NCI-H187 (cell line): ENCODE results near the gene BLACAT1.

Source experiments
- DNase-seq, 2 experiments: peaks; one replicate each; lab custom pipeline; 2025; lab: John Stamatoyannopoulos, UW

The BLACAT1 gene

DNA sequence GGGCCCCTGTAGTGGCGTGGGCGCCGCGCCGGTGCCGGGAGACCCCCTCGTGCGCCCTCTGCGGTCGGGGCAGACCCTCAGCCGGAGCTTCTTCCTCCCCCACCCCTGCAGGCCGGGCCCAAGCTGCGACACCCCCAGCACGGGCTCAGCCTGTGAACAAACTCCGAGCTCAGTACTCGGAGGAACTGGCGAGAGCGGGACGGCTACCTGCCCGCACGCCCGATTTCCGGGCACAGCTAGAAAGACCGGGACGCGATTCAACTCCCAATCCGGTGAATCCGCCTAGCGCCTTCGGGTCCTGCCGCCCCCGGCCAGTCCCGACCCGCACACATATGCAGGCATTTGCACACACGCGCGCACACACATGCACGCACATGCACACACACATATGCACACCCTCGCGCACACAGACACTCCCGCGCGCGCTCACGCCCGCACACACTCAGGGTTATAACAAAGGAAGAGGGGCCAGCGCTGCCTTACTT, 580 bp upstream of the BLACAT1 start:
- DNase-seq, result peak in 1 of 2 experiments; percentile 43

DNA sequence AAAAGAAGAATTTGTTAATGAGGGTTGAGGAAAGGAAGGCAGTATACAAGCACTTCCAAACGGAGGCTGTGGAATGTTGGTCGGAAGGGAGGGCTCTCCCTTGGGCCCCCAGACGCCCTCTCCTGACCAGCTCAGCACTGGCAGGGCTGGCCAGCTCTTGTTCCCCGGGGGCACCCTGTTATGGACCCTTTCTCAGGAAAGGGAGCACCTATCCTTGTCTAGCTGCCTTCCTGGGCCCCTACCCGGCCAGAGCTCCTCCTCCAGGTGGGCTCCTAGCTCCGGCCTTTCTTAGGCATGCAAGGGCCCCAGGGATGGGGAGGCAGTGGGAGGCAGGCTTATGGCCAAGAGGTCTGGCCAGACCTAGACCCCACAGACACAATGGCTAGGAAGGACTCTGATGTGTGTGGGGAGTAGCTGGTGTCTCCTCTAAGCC, 926 bp downstream of the BLACAT1 start:
- no peak for DNase-seq

DNA sequence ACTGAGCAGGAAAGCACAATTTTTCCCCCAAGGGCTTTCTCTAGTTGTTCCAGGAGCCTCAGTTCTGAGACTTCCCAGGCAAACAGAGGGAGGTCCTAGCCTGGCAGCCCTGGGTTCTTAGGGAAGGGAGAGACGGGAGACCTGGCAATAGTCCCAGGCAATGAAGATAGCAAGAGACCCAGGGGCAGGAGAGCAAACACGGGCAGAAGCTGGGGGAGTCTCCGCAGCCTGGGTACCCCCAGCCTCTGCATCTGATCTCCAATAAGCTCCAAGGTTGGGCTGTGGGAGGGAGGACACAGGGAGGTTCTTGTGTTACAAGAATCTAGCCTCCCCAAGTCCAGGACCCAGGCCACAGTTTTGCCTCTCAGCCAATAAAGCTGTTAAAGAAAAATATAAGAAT, 2.4 kb downstream of the BLACAT1 start:
- DNase-seq, result no peak

DNA sequence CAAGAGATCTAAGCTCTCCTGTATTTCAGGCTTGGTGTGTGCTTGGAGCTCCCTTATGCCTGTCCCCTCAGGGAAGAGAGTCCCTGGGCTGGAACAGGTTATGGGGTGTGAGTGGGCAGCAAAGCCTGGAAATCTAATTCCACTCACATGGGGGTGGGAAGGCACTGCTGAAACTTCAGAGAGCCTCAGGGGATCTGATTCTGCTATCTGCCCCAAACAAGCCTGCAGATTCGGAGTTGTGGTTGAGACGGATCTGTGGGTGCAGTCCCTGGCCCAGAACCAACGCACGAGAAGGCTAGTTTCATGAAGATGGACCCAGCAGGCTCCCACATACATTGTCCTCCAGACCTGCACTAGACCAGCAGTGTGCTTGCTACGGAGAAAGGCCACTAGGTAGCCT, 2.9 kb downstream of the BLACAT1 start:
- no peak for DNase-seq

DNA sequence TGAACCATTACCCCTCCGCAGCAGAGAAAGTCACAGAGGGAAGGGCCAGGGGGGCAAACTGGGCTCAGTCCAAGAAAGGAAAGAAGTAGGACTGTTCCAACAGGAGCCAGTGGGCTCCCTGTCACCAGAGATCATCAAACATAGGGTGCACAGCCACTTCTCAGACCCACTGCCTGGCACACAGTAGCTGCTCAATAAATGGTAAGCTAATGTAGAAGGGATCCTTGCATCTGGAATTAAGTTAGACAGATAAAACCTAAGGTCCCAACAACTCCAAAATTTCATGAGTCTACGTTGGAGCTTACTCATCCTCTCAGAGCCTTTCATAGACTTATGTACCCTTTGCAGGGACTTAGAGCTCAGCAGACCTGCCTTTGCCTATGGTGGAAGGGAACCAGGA, 3.5 kb downstream of the BLACAT1 start:
- no peak for DNase-seq

DNA sequence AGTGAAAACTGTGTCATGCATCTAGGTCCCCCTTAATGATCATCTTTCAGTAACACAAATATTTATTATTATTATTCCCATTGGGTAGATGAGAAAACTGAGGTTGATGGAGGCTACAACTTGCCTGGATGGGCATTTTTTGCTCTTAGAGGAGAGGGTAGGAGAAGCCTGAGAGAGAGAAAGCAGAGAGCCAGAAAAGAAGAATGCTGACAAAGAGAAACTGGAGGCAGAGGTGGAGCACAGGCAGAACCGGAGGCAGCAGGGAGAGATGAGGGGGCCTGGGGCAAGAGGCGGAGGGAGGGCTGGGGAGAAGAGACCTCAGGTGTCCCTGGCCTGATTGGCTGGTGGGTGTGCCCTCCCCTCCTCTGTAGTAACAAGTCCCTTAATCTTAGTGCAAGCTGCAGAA, 4.1 kb downstream of the BLACAT1 start:
- no peak for DNase-seq

DNA sequence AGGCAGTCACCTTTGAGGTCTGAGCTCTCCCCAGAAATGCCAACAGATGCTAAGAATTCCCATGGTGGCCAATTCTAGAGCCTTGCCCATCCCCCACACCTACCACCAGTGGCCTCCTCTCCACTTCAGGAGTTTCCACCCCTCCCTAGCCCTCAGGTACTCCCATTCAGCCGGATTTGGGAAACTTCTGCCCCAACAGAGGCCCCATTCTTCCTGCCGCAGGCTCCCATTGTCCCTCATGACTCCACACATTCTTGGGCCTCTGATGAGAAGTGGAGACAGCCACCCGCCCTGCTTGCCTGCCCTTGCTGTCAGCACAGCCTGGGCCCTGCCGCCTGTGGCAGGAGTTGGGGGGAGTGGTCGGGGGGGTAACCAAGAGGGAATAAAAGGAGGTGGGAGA, 4.6 kb downstream of the BLACAT1 start:
- no peak for DNase-seq

DNA sequence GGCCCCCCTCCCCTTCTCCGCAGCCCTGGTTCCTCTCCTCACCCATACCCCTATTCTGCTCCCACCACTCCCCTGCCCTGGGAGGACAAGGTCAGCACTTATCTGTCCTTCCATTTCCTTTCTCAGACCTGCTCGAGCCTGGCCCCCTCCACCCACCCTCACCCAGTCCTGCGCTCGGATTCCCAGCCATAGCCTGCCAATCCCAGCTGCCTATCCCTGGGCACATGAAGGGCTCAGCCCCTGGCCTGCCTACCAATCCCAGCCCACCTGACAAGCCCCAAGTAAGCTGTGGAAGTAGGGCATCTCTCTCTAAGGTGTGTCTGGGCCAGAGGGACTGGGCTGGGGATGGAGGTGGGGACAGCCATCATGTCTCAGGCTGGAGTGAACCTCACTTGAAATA, 5.4 kb downstream of the BLACAT1 start:
- DNase-seq, result no peak

DNA sequence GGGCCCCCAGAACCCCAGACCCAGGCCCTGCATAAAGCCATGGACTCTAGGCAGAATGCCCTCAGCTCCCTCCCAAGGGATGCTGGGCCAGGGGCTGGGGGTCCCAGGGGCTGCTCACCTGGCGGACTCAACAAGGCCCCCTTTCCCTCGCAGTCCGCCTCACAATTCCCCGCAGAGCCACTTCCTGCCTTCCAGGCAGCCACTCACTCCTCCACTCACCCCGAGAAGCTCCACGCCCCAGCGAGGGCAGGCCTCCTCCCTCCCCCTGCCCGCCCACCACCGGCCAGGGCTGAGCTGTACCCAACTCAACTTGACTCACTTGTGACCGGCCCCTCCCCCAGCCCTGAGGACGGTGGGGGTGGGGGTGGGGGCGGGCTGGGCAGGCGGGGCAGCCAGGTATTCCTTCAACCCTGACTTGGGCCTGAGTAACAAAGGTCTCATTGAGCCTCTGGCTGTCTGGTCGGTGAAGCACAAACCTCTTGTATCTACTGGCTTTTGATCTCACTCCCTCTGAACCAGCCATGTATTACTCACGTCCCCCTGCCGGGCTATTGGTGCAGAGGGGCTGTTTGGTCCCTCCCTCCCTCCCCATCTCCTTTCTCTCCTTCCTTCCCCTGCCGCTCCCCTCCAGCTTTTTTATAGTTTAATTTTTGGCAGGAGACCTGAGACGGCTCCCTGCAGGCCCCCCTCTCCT, 5.9 kb downstream of the BLACAT1 start:
- DNase-seq, result peak in 1 of 2 experiments; percentile 71

DNA sequence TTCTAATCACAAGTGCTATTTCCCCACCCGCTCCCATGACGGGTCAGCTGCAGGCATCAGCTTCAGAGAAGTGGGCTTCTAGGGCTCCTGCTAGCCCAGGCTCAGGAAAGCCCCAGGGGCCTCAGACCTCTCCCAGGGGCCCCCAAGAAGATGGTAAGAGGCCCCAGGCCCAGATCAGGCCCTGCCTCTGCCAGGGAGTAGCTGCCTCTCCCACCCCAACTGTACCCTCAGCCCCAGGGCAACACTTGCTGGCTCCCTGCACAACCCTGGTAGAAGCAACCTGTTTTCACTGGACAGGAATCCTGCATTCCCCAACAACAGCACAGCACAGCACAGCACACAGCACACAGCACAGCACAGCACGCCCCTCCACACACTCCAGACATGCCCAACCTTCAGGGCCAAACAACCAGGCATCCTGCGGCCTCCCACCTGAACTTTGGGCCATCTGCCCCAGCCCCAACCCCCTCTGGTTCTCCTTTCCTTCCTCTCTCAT, 6.5 kb downstream of the BLACAT1 start:
- DNase-seq, result no peak

DNA sequence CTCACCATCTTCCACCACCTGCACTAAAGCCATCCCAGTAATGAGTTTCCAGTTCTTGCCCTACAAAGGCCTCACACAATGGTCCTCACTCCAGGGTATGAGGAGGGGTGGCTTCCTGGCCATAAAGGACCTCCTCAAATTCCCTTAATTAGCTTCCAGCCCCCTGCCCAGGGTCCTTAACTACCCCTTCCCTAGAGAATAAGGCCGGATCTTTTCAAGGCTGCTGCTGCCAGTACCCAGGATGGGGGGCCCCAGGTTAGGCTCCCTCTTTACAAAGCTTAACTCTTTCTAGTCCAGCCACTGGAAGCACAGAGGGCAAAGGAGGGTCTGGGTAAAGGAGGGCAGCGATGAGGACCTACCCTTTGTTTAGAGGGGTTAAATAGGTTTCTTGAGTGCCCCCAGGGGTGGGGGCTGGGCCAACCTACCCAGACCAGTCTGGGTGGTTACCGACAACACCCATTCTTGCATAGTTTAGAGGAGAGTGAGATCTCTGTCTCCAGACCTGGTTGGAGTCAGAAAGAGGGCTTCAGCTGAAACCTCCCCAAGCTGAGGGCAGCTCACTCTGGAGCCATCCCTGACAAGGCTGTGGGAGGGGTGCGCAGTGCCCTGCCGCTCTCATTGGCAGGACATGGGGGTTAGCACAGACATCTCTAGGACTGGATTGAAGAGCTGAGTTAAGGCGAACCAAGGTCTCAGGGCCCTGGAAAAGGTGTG, 7.1 kb downstream of the BLACAT1 start:
- DNase-seq, result no peak

DNA sequence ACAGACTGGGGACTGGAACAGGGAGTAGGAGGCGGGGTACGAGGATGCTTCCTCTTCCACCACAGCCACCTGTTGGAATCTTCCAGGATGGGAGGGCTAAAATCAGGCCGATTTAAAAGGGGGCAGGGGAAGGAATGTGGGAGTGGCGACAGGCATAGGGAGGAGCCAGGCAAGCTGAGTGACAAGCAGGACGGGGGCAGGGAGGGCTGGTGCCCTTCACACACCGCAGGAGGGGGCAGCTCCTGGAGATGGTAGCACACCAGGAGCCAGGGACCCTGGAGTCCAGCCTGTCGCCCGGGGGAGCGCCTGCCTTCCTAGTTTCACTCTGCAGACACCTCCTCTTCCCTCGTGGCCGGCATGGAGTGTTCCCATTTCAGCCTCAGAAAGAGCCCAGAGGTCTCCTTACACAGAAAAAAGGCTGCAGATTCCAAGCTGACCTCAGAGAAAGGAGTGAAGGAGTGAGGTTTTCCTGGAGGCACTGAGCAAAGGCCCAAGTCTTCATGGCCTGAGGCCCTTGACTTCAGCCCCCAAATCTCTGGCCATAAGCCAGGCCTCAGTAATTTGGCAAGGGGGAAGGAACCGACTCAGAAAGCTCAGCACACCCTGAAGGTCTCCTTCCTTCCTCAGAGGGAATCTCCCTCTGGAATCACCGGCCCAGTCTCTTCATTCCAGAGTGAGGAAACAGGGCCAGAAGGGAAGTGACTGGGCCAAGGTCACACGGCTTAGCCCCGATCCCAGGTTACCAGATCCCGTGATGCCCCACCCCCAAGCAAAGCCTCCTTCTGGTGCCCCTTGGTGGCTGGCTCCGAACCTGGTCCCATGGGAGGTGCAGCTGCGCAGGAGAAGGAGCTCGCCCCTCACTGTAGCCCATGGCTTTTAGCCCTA, 8.1 kb downstream of the BLACAT1 start:
- no peak for DNase-seq

DNA sequence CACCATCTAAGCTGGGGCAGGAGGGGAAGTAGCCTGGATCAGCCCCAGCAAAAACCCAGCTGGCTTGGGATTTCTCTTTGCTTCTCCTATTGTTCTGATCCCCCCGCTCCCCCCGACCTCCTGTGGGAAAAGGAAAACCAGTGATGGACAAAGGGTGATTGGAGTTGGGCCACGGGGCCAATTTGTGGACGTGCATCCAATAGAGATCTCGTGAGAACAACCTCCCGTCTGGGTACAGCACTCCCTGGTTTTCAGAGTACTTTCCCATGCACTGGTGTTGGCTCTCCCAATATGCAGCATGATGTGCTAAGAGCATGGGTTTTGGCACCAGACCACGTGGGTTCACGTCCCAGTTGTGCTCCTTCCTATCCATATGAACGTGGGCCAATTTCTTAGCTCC, 9.0 kb downstream of the BLACAT1 start:
- DNase-seq, result no peak

DNA sequence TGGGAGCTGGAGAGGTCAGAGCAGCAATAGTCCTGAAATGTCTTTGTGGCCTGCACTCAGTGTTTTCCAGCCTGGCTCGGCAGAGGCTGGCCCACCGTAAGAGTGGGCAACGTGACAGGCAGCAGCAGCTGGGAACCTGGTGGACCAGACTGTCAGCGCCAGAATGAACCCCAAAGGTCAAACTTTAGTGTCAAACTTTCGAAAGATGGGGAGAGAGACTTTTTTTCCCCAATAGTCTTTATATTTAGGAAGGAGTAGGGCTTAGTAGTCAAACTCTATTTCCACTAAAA, 10.3 kb downstream of the BLACAT1 start:
- no peak for DNase-seq

DNA sequence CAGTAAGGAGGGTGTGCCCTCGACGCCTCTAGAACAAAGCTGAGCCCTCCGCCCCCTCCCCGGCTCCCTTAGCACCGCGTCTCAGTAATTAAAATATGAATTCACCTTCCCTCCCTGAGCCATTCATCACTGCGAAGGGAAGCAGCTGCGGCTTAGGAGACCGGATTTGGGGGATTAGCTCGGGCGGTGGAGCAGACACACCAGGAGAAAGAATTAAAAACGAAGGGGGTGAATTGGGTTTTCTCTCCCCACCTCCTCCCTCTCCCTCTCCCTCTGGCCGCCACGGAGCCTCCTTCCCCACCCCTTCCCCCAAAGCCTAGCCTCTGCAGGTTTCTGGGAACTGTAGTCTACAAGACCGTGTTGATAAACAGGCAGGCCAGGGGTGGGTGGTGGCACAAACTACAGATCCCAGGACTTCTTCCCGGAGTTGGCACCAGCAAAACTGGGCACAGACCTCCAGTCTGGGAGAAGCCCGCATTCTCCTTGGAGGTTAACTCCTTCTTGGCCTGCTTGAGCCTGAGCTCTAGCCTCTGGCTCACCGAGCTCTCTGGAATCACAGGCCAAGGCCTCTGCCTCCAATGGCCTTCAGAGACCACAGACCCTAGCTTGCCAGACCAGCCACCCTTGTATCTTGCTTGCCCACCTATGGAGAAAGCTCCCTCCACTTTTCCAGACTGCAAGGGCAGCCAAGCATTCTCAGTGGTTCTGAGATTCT, 10.8 kb downstream of the BLACAT1 start:
- DNase-seq, result no peak

DNA sequence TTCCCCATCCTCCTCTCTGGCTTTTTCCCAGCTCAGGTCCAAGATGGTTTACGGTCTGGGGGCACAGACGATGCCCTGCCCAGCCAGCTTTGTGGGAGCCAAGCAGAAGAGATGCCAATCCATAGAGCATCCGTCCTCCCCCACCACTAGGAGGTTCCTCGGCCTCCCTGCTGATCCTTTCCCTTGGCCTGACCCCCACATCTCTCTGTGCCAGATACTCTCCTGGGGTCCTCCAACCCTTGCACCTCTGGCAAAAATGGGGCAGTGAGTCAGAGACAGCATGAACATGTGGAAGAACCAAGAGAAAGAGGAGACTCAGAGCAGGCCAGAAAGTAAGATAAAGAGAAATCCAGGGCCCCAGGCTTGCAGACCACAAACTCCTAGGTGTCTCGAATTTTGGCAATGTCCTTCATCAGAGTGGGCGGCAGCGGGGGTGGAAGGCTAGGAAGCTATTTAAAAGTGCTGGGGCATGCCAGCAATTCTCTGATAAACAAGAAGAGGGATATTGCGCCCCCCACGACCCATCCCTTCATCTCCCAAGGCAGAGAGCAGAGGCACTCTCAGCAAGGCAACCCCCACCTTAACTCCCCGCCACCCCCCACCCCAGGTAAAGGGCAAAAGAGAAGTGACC, 11.4 kb downstream of the BLACAT1 start:
- DNase-seq, result no peak

DNA sequence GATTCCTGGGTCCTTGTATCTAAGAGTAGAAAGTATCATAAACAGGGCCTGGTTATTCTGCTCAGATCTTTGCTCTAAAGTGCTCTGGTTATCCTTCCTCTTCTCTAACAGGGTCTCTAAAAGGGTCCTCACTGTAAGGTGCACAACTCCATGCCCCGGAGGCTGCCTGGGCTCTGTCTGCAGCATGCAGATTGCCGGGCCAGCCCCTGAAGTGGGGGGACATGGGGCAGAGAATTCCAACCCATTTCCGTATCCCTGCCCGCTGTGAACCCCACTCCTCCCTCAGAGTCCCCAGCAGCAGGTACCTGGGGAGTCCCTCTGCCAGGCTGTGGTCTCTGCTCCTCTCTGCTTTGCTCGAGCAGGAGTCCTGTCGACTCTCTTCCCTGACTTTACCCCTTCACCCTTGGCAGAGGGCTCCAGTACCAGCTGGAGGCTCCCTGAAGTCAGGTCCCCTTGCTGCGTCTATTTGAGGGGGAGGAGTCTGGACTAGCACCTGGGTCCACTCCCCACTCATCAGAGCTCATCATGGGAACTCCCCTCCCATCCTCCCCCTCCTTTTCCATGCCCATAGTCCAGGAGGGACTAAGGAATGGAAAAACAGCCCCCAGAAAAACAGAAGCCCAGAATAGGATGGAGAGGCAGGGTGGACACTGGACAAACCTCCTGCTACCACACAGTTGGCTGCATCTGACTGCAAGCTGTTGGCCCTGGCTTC, 12.1 kb downstream of the BLACAT1 start:
- no peak for DNase-seq

DNA sequence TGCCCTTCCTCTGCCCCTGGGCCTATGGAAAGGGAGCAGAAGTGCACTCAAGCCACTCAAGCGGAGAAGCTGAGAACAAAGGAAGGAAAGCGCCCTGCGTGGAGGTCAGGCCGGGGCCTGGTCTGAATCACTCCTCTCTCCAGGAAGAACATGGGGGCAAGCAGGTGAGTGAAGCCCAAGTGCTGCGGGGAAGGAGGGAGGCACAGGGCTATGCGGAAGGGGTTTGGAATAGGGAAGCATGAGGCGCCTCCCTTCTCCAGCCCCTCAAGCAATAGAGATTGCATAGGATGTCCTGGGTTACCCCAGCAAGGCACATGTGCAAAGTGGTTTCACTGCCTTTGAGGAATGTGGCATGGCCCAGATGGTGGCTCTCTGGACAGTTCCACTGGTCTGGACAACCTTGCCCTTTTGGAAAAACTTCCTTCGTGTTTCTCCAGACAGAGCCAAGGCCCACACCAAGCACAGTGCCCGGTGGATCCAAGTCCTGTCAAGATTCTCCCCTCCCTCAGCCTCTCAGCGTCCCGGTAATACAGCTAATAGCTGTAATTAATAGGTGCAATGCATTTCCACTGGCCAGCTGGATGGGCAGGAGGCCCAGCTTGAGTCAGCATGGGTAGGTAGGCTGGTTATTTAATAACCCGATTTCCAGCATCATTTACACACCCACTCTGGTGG, 13.7 kb downstream of the BLACAT1 start:
- peak in 1 of 2 experiments; percentile 57 for DNase-seq

DNA sequence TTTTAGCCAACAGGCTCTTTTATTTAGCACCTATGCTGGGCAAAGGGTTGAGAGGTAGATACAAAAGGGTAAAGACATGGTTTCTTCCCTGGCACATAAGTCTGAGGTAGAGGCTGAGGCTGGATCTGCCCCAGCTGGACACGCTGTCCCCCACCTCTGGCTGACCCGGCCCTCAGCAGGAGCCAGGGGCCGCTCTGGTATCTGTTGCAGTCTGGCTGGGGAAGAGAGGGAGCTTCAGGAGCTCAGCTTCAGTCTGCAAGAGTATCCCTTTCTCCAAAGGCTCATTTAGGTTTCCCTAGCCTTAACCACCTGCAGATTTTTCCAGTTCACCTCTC, 14.2 kb downstream of the BLACAT1 start:
- peak in 1 of 2 experiments; percentile 72 for DNase-seq

DNA sequence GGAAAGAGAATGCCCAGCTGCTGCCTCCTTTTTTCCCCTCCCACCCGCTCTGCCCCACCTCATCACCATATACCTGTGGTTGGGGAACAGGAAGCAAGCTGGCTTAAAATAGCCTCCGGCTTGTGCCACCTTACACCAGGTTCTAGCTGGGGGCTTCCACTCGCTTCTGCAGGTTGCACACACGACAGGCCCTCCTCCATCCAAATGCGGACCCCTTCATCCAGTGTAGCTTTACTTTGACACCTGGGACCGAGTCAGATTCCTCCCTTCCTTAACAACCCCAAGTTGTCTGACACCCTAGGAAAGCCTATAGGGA, 14.6 kb downstream of the BLACAT1 start:
- no peak for DNase-seq
